Hypothalamus (tissue), 51 donors: ENCODE measurements around the gene GOLGA8N.
"Not testable (repeated sequence)": the region's sequence is repeated elsewhere in the genome, so short reads cannot be mapped to it uniquely, and the experiment has no call there.

ENCODE experiments used
- DNase-seq, 51 donors: peaks; one replicate each; lab custom pipeline; 2025; lab: John Stamatoyannopoulos, UW

Gene GOLGA8N

DNA sequence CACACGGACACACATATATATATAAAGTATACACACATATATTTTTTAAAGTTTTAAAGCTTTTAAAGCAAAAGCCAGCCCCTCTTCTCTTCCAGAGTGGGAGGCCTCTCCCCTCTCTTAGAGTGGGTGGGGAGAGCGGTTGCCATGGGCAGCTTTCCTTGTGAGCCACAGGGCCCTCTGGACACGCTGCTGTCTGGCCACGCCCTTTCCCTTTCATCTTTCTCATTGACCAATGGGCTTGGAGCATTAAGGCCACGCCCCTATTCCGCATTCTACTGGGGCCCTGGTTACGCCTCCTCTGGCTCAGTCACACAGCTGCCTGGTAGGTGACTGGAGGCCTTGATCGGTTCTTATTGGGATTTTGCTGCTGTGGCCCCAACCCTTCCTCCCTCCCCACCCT is at the start of gene GOLGA8N:
TSS of gene GOLGA8N (plus strand) at position 306 of the 400 bp plus-strand sequence.
- not testable (repeated sequence) for DNase-seq

DNA sequence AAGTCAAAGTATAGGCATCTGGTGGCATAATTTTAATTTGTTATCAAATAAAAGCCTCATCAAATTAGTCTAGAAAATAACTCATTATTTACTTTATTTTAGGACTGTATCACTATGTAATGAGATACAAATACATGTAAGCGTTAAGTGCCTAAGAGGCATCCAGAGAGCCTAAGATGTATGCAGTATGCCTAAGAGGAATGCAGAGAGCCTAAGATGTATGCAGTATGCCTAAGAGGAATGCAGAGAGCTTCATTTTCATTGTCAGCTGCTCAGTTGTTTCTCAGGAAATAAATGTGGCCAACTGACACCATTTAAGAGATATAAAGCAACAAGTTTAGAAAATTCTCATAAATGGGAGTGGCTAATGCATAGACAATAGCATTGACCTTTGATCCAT is 49.8 kb upstream of the GOLGA8N start:
- not testable (repeated sequence) for DNase-seq

DNA sequence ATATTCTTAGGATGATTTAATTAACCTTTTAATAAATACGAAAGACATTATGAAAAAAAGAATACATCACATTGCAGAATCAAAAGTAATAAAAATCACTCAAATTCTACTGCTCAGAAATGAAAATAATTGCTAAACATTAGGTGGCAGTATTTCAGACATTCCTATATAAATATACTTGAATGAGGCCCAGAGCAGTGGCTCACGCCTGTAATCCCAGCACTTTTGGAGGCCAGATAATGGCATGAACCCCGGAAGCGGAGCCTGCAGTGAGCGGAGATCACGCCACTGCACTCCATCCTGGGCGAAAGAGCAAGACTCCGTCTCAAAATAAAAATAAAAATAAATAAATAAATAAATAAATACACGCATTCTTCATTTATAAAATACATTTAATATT is 48.1 kb upstream of the GOLGA8N start:
- not testable (repeated sequence) for DNase-seq

DNA sequence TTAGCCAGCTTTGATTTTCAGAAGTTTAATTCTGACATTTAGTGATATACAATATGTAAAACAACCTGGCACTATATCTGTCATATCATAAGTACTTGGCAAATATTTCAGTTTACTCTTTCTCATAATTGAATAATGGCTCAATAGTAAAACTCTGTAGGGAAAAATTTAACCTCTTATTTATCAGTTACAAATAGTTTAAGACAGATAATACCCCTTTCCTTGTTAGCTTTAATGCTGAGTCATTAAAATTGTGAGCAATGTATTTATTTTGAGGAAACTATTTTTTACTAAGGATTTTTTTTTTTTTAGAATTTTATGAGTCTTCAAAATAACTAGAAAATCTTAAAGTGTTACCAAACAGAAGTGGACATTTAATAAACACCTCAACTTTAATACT is 38.7 kb upstream of the GOLGA8N start:
- not testable (repeated sequence) for DNase-seq

DNA sequence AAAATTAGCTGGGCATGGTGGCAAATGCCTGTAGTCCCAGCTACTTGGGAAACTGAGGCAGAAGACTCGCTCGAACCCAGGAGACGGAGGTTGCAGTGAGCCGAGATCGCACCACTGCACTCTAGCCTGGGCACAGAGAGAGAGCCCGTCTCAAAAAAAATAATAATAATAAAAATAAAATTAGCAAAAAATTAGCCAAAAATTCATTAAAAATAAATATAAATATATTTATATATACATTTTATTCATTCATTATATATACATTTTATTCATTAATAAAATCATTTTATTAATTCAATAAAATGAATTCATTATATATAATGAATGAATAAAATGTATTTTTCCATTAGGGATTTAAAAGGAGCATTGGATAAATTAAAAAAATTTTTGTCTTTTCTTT is 31.1 kb upstream of the GOLGA8N start:
- not testable (repeated sequence) for DNase-seq

DNA sequence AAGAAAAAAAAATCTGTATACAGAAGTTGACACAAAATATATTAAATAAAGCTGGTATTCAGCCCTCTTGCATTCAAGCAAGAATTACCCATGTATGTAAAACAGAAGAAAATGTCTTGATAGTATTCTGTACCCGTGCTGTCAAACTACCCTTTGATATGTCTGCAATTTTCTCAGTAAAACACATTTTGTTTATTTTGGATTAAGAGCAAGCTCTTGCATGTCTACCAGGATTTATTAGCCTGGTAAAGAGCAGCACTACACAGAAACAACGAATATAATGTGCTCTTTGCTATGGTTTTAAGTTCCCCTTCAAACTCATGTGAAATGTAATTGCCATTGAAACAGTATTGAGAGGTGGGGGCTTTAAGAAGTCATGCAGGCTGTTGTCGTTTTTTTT is 24.3 kb upstream of the GOLGA8N start:
- DNase-seq, result not testable (repeated sequence)

DNA sequence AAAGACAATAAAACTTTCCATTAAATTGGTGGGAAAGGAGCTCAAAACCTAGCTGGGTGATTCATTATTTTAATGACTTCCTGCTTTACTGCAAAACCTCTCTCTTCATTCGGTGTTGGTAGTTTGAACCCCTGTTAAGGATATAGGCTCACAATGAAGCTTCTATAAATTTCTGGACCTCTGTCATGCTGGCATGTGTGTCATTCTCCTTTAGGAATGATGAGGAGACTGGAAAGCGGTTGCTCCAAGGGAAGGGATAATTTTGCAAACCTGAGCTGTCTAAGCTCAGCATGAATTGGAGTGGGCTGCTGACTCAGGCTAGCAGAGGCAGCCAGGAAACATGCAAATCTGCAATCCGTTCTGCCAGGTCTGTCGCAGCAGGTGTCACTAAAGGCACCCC is 14.8 kb upstream of the GOLGA8N start:
- not testable (repeated sequence) for DNase-seq

DNA sequence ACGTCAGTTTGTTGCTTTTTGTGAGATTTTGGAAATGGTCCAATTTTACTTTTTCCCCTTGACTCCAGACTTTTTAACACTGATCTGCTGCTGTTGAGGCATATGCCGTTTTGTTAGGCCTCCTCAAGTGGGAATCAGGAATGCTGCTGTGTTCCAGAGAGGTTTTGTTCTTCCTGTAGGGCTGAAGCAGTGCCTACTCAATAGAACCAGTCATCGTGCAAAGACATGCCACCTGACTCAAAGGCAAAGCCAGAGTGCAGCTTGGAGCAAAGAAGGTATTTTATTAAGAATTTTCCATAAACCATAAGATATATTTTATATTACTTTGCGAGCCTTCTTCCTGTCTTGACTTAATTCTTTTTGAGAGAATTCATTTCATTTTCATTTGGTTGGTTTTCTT is 7.4 kb upstream of the GOLGA8N start:
- DNase-seq, result not testable (repeated sequence)

DNA sequence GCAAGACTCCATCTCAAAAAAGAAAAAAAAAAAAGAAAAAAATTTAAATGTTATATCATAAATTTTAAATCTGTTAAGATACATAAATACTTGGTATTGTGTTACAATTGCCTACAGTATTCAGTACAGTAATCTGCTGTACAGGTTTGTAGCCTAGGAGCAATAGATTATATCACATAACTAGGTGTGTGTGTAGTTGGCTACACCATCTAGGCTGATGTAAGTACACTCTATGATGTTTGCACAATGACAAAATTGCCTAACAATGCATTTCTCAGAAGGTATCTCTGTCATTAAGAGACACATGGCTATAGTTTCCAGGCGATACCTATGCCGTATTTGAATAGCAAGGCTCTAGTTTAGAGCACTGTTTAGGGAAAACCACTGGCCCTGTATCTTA is 16.3 kb downstream of the GOLGA8N start:
- DNase-seq, result not testable (repeated sequence)

DNA sequence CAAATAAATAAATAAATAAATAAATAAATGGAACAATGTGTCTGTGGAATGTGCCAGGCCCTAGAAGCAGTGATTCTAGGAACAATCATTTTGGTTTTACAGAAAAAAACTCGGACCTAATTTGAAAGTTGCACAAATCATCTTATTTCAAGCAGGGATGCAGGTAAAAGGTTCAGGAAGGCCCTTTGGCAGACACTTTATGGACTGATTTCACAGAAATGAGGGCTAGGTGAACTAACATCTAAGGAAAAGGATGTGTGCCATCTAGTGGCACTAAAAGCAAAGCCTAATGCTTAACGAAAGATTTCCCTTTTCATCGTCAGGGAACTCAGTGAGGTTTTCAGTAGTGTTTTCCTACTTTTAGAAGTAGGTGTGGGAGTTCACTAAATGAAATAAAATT is 17.5 kb downstream of the GOLGA8N start:
- not testable (repeated sequence) for DNase-seq

DNA sequence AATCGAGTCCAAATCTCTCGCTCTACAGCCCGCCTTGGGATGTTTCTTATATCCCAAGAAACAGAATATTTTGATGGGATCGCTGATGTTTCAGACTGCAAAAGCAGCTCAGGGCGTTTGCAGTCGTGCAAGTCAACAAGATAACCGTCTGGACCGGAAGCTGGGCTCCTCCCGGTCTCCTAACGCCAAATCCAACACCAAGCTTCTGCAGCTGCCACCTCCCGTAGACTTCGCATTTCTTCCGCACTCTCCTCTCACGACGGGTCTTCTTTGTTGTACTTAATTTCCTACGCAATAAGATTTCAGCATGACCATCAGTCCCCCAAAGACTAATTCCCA is 21.4 kb downstream of the GOLGA8N start:
- DNase-seq, result not testable (repeated sequence)

DNA sequence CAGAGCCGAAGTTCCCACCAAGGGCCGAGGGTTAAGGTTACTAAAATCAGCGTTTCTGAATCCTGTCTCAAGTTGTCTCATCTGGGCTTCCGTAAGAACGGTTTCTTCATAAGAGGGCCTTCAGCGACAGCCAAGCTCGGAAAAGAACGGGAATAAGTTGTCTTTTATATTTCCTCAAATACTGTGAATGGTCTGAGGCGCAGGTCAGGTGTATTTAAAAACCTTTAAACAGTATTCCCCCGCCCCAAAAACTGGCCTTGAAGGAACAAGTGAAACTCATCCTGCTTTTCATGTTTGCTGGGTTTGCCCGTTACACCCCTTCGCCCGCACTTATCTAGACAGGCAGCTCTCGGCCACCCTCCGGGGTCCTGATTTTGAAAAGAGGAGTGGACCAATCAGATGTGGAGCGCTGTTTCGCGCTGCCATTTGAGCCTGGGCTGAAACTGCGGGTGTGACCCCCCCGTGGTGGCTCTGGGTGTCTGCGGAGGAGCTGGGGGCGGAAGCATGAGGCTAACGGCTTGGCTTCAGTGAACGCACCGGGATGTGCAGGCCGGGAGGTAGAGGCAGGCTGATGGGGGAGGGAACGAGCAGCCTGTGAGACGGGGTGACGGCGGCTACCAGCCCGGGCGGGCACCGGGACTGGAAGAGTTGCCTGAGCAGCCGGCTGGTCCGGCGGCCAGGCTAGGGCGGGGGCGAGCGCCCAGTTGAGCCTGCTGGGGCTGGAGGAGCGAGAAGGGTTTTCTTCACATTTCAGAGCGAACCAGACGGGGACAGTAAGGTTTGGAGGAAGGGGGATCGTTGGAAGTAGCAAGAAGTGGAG is 22.0 kb downstream of the GOLGA8N start, which contains the start of gene ARHGAP11A:
TSS of gene ARHGAP11A (plus strand) at position 454 of the 820 bp plus-strand sequence. CDS start 708 bp downstream, outside the sequence.
- not testable (repeated sequence) for DNase-seq

DNA sequence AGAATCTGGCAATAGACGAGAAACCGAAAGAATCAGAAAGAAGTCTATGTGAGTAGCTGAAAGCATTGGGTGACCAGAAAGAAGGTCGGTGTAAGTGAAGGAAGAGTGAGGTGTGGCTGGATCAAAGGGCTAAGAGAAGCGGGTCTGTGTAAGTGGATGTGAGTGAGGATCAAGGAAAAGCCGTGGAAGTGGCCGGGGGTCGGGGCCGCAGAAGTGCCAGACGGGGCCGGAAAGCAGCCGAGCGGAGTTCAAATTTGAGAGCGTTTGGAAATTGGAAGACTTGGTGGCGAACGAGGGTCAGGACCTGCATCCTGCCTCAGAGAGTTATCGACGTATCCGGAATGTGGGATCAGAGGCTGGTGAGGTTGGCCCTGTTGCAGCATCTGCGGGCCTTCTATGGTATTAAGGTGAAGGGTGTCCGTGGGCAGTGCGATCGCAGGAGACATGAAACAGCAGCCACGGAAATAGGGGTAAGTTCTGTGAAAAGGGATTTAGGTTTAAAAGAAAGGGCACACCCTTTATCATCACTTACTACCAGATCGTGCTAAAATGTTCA is 22.7 kb downstream of the GOLGA8N start:
- DNase-seq, result not testable (repeated sequence)

DNA sequence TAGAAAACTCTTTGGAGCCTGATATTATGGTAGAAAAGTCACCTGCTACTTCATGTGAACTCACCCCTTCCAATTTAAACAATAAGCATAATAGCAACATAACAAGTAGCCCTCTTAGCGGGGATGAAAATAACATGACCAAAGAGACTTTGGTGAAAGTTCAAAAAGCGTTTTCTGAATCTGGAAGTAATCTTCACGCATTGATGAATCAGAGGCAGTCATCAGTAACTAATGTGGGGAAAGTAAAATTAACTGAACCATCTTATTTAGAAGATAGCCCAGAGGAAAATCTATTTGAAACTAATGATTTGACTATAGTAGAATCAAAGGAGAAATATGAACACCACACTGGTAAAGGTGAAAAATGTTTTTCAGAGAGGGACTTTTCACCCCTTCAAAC is 43.2 kb downstream of the GOLGA8N start:
- DNase-seq, result no peak

DNA sequence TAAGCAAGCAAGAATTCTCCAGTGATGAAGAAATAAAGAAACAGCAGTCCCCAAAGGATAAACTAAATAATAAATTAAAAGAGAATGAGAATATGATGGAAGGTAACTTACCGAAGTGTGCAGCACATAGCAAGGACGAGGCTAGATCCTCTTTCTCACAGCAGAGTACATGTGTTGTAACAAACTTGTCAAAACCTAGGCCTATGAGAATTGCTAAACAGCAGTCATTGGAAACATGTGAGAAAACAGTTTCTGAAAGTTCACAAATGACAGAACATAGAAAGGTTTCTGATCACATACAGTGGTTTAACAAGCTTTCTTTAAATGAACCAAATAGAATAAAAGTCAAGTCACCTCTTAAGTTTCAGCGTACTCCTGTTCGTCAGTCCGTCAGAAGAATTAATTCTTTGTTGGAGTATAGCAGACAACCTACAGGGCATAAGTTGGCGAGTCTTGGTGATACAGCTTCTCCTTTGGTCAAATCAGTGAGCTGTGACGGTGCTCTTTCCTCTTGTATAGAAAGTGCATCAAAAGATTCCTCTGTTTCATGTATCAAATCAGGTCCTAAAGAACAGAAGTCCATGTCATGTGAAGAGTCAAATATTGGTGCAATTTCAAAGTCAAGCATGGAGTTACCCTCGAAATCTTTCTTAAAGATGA is 43.8 kb downstream of the GOLGA8N start:
- DNase-seq, result no peak

DNA sequence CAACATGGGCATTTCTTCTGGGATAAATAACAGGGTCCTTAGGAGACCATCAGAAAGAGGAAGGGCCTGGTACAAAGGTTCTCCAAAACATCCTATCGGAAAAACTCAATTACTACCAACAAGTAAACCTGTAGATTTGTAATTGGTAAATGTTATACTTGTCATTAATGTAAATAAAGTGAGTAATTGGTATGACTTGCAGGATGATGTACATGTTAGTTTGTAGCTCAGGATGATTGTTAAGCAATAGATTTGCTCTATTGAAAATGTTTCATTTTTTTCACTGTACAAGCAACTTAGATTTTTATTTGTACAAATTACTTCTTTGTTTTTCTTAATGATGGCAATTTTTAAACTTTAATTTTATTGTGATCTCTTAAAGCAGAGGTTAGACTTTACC is 44.4 kb downstream of the GOLGA8N start:
- no peak for DNase-seq

DNA sequence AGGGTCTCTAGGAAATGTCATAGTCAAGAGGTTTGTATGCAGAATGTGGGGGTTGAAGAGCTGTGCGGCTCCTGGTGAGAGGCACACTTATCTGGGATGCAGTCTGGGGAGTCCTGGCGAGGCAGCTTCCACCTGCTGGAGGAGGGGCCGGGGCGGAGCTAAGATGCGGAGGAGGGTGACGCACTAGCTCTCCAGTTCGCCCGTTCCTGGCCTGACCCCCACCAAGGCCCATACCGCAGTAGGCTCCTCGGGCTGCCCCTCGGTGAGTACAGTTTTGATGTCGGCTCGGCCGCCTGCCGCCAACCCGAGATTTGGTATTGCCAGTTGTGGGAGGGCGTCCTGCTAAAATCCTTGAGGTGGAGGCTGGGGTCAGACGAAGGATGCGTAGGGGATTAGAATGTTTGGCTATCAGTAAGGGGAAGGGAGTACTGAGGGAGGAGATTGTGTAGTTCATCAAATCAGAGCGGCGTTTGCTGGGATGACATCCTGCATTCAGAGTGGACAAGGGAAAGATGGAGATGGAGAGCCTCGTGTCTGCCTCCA is 48.3 kb downstream of the GOLGA8N start, which contains the start of gene SCG5:
TSS of gene SCG5 (plus strand) at position 194 of the 543 bp plus-strand sequence. CDS start 1,883 bp downstream, outside the sequence.
- DNase-seq, result peak in 48 of 51 donors; percentile 10 to 83 (median 54)

DNA sequence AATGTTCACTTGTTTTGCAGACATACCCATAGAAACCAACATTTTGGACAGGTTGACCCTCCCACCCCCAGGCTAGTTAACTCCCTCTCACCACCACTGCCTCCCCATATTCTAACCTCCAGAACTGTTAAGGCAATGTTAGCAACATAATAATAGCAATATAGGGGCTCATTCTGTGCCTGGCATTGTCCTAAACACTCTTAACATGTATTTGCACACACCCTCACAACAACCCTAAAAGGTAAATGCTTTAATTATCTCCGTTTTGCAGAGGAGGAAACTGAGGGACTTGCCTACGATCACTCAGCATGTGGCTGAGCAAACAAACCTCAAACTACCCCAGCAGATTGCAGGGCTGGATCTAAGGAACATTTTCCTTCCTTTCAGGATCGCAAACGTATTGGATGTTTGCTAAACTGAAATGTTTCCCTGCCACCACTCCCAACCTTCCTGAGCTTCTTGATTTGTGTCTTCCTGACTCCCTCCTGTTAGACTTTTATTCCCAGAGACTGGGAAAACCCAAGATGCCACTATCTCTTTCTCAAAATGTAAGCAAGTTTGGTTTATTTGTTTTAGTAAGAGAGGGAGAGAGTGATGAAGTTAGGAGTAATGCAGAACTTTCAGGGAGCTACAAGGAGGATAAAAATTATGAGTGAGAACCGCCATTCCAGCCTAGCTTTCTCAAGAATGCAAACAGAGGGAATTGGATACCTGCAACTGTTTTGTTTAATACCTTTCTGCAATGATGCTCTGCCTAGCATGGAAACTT is 49.6 kb downstream of the GOLGA8N start:
- no peak for DNase-seq

DNA sequence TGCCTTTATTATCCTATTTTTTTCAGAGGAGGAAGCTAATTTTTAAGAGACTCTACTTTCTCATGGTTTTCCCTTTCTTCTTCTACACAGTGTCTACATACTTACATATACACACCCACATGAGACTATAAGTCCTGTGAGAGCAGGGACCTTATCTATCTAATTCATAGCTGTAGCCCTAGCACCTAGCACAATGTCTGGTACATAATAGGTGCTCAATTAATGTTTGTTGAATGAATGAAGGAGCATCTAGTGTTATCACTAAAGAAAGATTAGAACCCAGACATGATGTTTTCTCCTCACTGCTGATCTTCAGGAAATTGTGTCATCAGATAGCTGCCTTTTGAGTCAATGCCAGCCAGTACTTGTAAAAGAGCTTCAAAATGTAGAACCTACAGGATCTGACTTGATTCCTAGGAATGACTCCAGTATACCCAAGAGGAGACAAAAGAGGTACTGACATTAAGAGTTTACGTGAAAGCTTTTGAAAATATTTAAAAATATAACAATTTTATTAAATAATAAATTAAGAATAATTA is 50.7 kb downstream of the GOLGA8N start:
- no peak for DNase-seq

DNA sequence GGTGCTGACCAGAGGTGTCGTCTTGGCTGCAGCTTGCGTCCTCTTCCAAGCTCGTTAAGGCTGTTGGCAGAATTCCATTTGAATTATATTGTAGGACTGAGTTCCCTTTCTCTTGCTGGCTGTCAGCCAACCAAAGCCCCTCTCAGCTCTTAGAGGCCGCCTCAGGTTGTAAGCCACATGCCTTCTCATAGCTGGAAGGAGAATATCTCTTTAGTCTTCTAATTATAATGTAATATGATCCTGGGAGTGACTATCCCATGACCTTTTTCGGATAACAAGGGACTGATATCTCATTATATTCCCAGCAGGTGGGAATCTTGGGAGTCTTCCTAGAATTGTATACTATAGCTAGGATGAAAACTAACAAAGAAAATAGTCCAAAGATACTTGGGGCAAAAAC is 53.0 kb downstream of the GOLGA8N start:
- no peak for DNase-seq
